SK-N-SH (cell line): Measurements from ENCODE around the gene RNF19B.

Experiments
- CTCF ChIP-seq: fragments of 200-600 bp; sonication (generic); IDR thresholded peaks from 2 replicates; pipeline ENCODE4 v1.6.1; 2017; ENCODE audit warnings: antibody characterized with exemption, mild to moderate bottlenecking, moderate library complexity
- EP300 ChIP-seq, 2 experiments: IDR thresholded peaks; 2 replicates each; pipeline versions ENCODE4 v1.4.0 to v1.6.1; 2012; ENCODE audit warnings: borderline replicate concordance in 1 of 2, low read depth in 1 of 2, low read length in 1 of 2
- GABPA ChIP-seq: IDR thresholded peaks from 2 replicates; pipeline ENCODE4 v1.4.0; 2012; ENCODE audit warnings: low read depth, mild to moderate bottlenecking
- MXI1 ChIP-seq: IDR thresholded peaks from 2 replicates; pipeline ENCODE4 v1.6.1; 2012; ENCODE audit warnings: mild to moderate bottlenecking, low read depth, low read length, improper control_type of control experiment
- POLR2AphosphoS5 ChIP-seq: IDR thresholded peaks from 2 replicates; pipeline ENCODE4 v1.6.1; 2012; ENCODE audit warnings: low read depth, low read length

DNA sequence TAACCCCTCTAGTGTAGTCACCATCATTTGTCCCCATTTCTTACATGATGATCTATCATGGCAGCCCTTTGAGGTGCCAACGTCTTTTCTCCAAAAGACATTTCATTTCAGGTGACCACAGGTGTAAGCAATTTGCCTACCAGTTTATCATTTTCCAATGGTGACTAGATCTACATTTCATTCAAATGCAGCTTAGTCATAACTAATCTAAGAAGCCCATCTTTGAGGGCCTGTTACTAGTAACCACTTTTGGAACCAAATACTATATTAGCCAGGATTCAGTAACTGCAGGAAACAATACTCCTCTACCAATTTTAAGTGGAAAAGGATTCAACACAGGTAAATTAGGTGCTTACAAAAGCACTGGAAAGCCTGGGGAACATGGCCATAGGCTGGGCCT, 32.8 kb downstream of the RNF19B start:
- TF ChIP-seq GABPA, result no peak
- no peak for TF ChIP-seq CTCF
- TF ChIP-seq MXI1, result no peak
- no peak for TF ChIP-seq POLR2AphosphoS5
- no peak for TF ChIP-seq EP300 (IDR thresholded peaks at IDR 0.05; ENCODE audit: borderline replicate concordance in 1 of 2, low read depth in 1 of 2, low read length in 1 of 2)
